ENCODE data around the gene GNB5.

DNA sequence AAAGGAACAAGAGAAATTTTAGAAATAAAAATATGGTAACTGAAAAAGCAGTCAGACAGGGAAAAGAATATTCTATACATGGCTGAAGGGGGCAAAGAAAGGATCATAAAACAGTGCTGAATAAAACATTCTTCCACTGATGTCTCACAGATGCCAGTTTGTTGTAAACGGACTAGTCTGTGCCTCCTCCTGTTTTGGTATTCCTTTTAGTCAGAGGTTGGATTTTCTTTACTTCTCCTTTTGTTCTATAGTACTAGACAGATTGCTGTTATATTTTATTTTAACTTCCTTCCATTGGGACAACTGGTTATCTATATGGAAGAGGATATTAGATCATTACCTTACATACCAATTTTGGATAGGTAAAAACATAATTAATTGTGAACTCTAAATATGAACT, 16.0 kb upstream of the GNB5 start:
- TF ChIP-seq, protein P1, sequence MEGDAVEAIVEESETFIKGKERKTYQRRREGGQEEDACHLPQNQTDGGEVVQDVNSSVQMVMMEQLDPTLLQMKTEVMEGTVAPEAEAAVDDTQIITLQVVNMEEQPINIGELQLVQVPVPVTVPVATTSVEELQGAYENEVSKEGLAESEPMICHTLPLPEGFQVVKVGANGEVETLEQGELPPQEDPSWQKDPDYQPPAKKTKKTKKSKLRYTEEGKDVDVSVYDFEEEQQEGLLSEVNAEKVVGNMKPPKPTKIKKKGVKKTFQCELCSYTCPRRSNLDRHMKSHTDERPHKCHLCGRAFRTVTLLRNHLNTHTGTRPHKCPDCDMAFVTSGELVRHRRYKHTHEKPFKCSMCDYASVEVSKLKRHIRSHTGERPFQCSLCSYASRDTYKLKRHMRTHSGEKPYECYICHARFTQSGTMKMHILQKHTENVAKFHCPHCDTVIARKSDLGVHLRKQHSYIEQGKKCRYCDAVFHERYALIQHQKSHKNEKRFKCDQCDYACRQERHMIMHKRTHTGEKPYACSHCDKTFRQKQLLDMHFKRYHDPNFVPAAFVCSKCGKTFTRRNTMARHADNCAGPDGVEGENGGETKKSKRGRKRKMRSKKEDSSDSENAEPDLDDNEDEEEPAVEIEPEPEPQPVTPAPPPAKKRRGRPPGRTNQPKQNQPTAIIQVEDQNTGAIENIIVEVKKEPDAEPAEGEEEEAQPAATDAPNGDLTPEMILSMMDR (IDR thresholded peaks at IDR 0.05; ENCODE audit: insufficient read depth, low read length): no peak
- TF ChIP-seq POLR2AphosphoS5 (IDR thresholded peaks at IDR 0.05; ENCODE audit: low read depth) (no peak), SPI1 (IDR thresholded peaks at IDR 0.05; ENCODE audit: borderline replicate concordance, low read depth) (no peak), GABPA (IDR thresholded peaks at IDR 0.05; ENCODE audit: low read depth) (no peak)
- TF ChIP-seq, protein P2, sequence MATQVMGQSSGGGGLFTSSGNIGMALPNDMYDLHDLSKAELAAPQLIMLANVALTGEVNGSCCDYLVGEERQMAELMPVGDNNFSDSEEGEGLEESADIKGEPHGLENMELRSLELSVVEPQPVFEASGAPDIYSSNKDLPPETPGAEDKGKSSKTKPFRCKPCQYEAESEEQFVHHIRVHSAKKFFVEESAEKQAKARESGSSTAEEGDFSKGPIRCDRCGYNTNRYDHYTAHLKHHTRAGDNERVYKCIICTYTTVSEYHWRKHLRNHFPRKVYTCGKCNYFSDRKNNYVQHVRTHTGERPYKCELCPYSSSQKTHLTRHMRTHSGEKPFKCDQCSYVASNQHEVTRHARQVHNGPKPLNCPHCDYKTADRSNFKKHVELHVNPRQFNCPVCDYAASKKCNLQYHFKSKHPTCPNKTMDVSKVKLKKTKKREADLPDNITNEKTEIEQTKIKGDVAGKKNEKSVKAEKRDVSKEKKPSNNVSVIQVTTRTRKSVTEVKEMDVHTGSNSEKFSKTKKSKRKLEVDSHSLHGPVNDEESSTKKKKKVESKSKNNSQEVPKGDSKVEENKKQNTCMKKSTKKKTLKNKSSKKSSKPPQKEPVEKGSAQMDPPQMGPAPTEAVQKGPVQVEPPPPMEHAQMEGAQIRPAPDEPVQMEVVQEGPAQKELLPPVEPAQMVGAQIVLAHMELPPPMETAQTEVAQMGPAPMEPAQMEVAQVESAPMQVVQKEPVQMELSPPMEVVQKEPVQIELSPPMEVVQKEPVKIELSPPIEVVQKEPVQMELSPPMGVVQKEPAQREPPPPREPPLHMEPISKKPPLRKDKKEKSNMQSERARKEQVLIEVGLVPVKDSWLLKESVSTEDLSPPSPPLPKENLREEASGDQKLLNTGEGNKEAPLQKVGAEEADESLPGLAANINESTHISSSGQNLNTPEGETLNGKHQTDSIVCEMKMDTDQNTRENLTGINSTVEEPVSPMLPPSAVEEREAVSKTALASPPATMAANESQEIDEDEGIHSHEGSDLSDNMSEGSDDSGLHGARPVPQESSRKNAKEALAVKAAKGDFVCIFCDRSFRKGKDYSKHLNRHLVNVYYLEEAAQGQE (IDR thresholded peaks at IDR 0.05; ENCODE audit: insufficient replicate concordance, low read depth): no peak

All from HL-60 (cell line).